ENCODE measurements around the gene GMCL1.

DNA sequence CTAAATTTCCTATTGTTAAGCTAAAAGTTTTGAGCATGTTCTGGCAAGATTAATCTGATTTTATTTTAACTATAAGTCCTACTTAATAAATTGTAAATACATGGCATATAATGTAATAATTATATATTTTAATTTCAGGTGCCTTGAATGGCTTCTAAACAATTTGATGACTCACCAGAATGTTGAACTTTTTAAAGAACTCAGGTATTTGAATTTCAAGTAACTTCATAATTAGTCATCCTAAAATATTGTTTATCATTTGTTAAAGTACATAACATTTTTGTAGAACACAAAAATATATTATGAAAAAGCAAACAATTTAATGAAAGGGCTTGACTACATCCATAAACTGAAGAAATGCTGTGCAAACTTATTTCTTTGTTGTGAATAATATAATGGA lies 14.5 kb downstream of the GMCL1 start:
- TF ChIP-seq, protein P1, sequence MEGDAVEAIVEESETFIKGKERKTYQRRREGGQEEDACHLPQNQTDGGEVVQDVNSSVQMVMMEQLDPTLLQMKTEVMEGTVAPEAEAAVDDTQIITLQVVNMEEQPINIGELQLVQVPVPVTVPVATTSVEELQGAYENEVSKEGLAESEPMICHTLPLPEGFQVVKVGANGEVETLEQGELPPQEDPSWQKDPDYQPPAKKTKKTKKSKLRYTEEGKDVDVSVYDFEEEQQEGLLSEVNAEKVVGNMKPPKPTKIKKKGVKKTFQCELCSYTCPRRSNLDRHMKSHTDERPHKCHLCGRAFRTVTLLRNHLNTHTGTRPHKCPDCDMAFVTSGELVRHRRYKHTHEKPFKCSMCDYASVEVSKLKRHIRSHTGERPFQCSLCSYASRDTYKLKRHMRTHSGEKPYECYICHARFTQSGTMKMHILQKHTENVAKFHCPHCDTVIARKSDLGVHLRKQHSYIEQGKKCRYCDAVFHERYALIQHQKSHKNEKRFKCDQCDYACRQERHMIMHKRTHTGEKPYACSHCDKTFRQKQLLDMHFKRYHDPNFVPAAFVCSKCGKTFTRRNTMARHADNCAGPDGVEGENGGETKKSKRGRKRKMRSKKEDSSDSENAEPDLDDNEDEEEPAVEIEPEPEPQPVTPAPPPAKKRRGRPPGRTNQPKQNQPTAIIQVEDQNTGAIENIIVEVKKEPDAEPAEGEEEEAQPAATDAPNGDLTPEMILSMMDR (conservative IDR thresholded peaks at IDR 0.05; ENCODE audit: low read depth in 2 of 2), result no peak
- TF ChIP-seq, protein P2, sequence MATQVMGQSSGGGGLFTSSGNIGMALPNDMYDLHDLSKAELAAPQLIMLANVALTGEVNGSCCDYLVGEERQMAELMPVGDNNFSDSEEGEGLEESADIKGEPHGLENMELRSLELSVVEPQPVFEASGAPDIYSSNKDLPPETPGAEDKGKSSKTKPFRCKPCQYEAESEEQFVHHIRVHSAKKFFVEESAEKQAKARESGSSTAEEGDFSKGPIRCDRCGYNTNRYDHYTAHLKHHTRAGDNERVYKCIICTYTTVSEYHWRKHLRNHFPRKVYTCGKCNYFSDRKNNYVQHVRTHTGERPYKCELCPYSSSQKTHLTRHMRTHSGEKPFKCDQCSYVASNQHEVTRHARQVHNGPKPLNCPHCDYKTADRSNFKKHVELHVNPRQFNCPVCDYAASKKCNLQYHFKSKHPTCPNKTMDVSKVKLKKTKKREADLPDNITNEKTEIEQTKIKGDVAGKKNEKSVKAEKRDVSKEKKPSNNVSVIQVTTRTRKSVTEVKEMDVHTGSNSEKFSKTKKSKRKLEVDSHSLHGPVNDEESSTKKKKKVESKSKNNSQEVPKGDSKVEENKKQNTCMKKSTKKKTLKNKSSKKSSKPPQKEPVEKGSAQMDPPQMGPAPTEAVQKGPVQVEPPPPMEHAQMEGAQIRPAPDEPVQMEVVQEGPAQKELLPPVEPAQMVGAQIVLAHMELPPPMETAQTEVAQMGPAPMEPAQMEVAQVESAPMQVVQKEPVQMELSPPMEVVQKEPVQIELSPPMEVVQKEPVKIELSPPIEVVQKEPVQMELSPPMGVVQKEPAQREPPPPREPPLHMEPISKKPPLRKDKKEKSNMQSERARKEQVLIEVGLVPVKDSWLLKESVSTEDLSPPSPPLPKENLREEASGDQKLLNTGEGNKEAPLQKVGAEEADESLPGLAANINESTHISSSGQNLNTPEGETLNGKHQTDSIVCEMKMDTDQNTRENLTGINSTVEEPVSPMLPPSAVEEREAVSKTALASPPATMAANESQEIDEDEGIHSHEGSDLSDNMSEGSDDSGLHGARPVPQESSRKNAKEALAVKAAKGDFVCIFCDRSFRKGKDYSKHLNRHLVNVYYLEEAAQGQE (IDR thresholded peaks at IDR 0.05; ENCODE audit: unreplicated experiment), result no peak
- no peak for TF ChIP-seq EZH2 (IDR thresholded peaks at IDR 0.05; ENCODE audit: low read depth, unreplicated experiment)
- TF ChIP-seq POLR2AphosphoS5 (IDR thresholded peaks at IDR 0.05; ENCODE audit: low read depth), result no peak

All from GM23338 (cell line).